Left ventricle myocardium inferior (tissue), 1 donor: Measurements from ENCODE around the gene CFAP61. TPM values are rescaled to one million over a fixed set of nuclear protein-coding genes. Genes with fewer than 3 reads are reported as not detected.
"Not testable (repeated sequence)": the region's sequence is repeated elsewhere in the genome, so short reads cannot be mapped to it uniquely, and the experiment has no call there.

Source experiments
- DNase-seq: peaks from one replicate; pipeline ENCODE4 v3.0.0-alpha.2; 2020
- H3K27ac ChIP-seq: fragments of 200-600 bp; replicated peaks from 2 replicates; pipeline ENCODE4 v1.8.0; 2021
- H3K27me3 ChIP-seq: fragments of 200-600 bp; 2 replicates; pipeline ENCODE4 v1.8.0; 2021; ENCODE audit warnings: low read depth
- H3K36me3 ChIP-seq: fragments of 200-600 bp; 2 replicates; pipeline ENCODE4 v1.8.0; 2021
- H3K4me1 ChIP-seq: fragments of 200-600 bp; 2 replicates; pipeline ENCODE4 v1.8.0; 2021
- H3K4me3 ChIP-seq: fragments of 200-600 bp; 2 replicates; pipeline ENCODE4 v1.8.0; 2021; ENCODE audit warnings: mild to moderate bottlenecking, moderate library complexity
- H3K9me3 ChIP-seq: fragments of 200-600 bp; replicated peaks from 2 replicates; pipeline ENCODE4 v1.8.0; 2021
- intact Hi-C: fragments of 100-400 bp; cut with micrococcal nuclease; formaldehyde crosslinking; loops from one replicate; pipeline ENCODE4 v1.11.0; 2022
- total RNA-seq: library from RNA; stranded (reverse); fragmentation: NEBNext Ultra II Directional; extraction: Animal tissue kit (Norgen Biotek cat#: 25700); gene quantifications from one replicate; pipeline ENCODE4 v1.2.1, GENCODE V29; 2021
- TF ChIP-seq, protein P1 (sequence below): fragments of 200-600 bp; IDR thresholded peaks from 2 replicates; pipeline ENCODE4 v1.8.0; 2021; ENCODE audit warnings: antibody characterized with exemption, mild to moderate bottlenecking, borderline replicate concordance
- donor health status: DM: no; HTN: yes; CAD: no; lungs with severe emphysema.

The CFAP61 gene
- total RNA-seq, 1 donor from 2014 or later, result 54.8 TPM

DNA sequence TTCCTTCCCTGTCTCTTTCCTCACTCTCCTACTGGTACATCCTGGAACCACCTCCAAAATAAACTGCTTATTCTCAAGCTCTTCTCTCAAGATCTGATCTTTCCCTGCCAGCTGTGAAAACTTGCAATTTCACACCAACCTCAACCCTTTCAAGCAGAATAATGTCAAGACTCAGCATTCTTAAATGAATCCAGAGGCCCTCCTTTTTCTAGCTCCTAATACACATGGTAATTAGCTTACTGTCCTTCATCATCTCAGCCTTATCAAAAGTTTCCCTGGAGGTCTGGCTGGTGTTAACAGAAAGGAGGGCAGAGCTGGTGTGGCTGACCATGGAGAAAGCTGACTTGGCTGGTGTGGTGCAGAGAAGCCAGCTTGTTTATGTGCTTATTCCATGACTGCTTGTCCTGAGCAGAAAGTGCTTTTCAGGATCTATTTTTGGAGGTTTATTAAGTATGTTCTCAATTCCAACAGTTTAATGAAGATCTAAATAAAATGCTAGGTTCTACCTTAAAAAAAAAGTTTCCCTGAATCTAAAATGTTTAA is 50.5 kb downstream of the CFAP61 start:
- H3K4me1 ChIP-seq, result peaks cover 18% of the 10 kb centered on the region
- TF ChIP-seq, protein P1, sequence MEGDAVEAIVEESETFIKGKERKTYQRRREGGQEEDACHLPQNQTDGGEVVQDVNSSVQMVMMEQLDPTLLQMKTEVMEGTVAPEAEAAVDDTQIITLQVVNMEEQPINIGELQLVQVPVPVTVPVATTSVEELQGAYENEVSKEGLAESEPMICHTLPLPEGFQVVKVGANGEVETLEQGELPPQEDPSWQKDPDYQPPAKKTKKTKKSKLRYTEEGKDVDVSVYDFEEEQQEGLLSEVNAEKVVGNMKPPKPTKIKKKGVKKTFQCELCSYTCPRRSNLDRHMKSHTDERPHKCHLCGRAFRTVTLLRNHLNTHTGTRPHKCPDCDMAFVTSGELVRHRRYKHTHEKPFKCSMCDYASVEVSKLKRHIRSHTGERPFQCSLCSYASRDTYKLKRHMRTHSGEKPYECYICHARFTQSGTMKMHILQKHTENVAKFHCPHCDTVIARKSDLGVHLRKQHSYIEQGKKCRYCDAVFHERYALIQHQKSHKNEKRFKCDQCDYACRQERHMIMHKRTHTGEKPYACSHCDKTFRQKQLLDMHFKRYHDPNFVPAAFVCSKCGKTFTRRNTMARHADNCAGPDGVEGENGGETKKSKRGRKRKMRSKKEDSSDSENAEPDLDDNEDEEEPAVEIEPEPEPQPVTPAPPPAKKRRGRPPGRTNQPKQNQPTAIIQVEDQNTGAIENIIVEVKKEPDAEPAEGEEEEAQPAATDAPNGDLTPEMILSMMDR, result no peak
- H3K36me3 ChIP-seq, result peaks cover 4% of the 10 kb centered on the region
- no peak for DNase-seq
- intact Hi-C loops, result no loop called here
- H3K27ac ChIP-seq, result peak overlapping the region; percentile 79
- no peak overlapping the region for H3K4me3 ChIP-seq
- H3K9me3 ChIP-seq, result no peaks in the 10 kb centered on the region
- no peaks in the 10 kb centered on the region for H3K27me3 ChIP-seq

DNA sequence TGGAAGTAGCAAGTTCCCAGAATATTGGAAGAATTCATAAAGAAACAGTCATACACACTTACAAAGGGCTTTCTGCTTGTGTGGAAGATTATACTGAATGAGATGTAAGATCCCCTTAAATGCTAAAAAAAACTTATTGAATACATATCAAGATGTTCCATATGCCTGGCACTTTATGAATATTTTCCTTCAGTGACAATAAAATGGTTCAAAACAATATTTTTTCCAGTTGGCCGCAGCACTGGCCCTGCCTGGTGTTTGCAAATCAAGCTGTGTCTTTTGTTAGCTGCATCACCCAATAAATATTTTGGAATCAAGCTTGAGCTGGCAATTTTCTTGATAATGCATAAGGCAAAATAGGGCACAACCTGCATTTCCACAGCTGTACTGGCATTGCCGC is 51.2 kb downstream of the CFAP61 start:
- H3K27ac ChIP-seq, result peak overlapping the region; percentile 79
- TF ChIP-seq, protein P1, result no peak
- intact Hi-C loops, result no loop called here

DNA sequence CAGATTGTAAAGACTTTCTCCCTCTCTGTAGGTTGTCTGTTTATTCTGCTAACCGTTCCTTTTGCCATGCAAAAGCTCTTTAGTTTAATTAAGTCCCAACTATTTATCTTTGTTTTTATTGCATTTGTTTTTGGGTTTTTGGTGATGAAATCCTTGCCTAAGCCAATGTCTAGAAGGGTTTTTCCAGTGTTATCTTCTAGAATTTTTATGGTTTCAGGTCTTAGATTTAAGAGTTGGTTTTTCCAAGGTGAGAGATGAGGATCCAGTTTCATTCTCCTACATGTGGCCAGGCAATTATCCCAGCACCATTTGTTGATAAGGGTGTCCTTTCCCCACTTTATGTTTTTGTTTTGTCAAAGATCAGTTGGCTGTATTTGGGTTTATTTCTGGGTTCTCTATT is 70.9 kb downstream of the CFAP61 start:
- H3K36me3 ChIP-seq, H3K27ac ChIP-seq, H3K4me1 ChIP-seq, intact Hi-C loops, H3K4me3 ChIP-seq, DNase-seq, H3K27me3 ChIP-seq: not testable (repeated sequence)
- H3K9me3 ChIP-seq, result peaks cover 18% of the 10 kb centered on the region

More for the DNA sequence above, 51.2 kb downstream of the CFAP61 start:
- Histone ChIP-seq H3K4me1 (peaks cover 18% of the 10 kb centered on the region), H3K9me3 (no peaks in the 10 kb centered on the region), H3K4me3 (no peak overlapping the region), H3K27me3 (no peaks in the 10 kb centered on the region), H3K36me3 (peaks cover 4% of the 10 kb centered on the region)
- no peak for DNase-seq

DNA sequence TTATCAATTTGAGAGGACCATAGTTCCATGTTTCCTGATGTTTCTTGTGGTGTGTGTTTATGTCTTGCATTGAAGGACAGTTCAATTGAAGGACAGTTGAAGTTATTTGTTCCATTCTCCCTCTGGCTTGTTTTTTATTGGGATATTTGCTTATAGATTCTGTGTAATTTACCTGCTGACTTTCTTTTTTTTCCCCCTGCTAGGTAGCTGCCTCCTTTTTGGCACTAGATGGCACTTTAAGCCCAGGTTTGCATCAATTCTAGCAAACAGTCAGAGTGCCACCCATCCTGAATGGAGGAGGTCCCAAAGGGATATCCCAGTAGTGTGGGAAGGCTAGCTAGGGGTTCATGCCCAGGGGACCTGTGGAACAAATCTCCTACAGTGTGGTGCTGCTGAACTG is 78.1 kb downstream of the CFAP61 start:
- peaks cover 47% of the 10 kb centered on the region for H3K9me3 ChIP-seq
- TF ChIP-seq, protein P1, result peak; percentile 20
- H3K4me1 ChIP-seq, result no peaks in the 10 kb centered on the region
- H3K27me3 ChIP-seq, result peaks cover 4% of the 10 kb centered on the region
- intact Hi-C loops, result no loop called here
- DNase-seq, result no peak
- H3K36me3 ChIP-seq, result peaks cover 11% of the 10 kb centered on the region
- no peak overlapping the region for H3K27ac ChIP-seq
- no peak overlapping the region for H3K4me3 ChIP-seq

DNA sequence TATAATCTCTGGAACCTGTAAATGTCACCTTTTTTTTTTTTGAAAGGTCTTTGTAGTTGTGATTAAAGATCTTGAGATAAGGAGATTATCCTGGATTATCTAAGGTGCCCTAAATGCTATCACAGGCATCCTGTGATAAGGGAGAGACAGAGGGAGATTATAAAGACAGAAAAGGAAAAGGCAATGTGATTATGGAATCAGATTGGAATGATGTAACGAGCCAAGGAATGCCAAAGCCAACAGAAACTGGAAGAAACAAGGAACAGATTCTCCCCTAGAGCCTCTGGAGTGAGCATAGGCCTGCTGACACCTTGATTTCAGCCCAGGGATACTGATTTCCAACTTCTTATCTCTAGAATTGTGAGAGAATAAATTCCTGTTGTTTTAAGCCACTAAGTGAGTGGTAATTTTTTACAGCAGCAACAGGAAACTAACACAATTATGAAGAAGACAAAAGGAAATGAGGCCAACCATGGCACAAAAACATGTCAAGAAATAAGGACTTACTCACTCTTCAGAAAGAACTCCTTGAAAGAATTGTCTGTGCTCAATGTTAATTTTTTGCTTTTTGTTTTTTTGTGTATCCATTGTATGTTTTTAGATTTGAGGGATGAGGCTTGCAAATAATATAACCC is 82.7 kb downstream of the CFAP61 start:
- peaks cover 4% of the 10 kb centered on the region for H3K27me3 ChIP-seq
- H3K36me3 ChIP-seq, result peaks cover 6% of the 10 kb centered on the region
- H3K27ac ChIP-seq, result no peak overlapping the region
- intact Hi-C loops, result no loop called here
- H3K4me1 ChIP-seq, result peaks cover 18% of the 10 kb centered on the region
- DNase-seq, result no peak
- peaks cover 52% of the 10 kb centered on the region for H3K9me3 ChIP-seq
- TF ChIP-seq, protein P1, result no peak
- H3K4me3 ChIP-seq, result no peak overlapping the region

DNA sequence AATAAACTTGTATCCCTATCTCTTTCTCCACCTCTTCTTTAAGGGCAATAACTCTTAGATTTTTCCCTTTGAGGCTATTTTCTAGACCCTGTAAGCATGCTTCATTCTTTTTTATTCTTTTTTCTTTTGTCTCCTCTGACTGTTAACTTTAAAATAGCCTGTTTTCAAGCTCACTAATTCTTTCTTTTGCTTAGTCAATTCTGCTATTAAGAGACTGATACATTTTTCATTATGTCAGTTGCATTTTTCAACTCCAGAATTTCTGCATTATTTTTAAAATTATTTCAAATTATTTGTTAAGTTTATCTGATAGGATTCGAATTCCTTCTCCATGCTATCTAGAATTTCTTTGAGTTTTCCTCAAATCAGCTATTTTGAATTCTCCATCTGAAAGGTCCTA is 84.0 kb downstream of the CFAP61 start:
- H3K4me3 ChIP-seq, result no peak overlapping the region
- peaks cover 18% of the 10 kb centered on the region for H3K4me1 ChIP-seq
- DNase-seq, result no peak
- peaks cover 6% of the 10 kb centered on the region for H3K36me3 ChIP-seq
- H3K27me3 ChIP-seq, result no peaks in the 10 kb centered on the region
- intact Hi-C loops, result no loop called here
- peaks cover 43% of the 10 kb centered on the region for H3K9me3 ChIP-seq
- TF ChIP-seq, protein P1, result no peak
- H3K27ac ChIP-seq, result no peak overlapping the region
